ENCODE results near the gene GBX2.

DNA sequence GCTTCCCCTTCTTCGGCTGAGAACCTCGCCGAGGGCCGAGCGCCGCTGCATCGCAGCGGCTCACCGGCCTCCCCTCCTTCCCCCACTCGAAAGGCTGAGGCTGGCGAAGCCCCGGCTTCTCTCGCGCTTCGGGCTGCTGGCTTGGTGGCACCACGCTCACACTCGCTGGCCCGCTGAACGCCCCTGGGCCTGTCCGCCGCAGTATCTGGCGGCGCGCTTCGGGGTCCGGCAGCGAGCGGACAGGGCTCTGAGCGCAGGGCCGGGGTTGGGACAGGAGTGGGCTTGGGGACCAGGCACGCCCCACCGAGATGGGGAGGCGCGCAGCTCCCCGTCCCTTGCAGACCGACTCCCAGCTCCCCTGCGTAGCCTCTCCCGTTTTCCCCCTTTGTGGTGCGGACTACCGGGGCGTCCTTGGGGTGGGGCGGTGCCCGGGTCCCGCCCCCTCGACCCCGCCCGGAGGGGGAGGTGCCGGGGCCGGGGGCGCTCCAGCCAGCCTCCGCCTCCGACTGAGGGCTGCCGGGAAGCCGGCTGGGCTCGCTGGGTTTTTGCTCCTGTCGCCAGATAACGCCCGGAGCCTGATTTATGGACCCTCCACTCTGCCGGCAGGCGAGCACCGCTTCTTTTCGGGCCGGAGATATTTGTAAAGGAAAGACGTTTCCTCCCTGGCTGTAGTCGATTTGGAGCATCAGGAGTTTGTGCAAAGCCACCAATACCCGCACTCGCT, 3.8 kb downstream of the GBX2 start:
- no peak for TF ChIP-seq POLR2AphosphoS5 (IDR thresholded peaks at IDR 0.05; ENCODE audit: low read depth, low read length)
- TF ChIP-seq SIN3A (IDR thresholded peaks at IDR 0.05; ENCODE audit: borderline replicate concordance, insufficient read depth, low read length), result no peak
- no peak for TF ChIP-seq REST (IDR thresholded peaks at IDR 0.05; ENCODE audit: insufficient read depth in 1 of 2, low read depth in 2 of 2, low read length in 2 of 2)

Data from PFSK-1 (cell line).